Ramos (cell line): ENCODE measurements around the gene TGFBR3L.

ENCODE experiments used
- in situ Hi-C: fragments of 300-500 bp; cut with MboI; formaldehyde crosslinking; loops from one replicate; pipeline ENCODE4 v1.14.3; 2022; ENCODE audit warnings: low sequenced_read_pairs; ENCODE audit not compliant: unreplicated experiment

TGFBR3L gene

DNA sequence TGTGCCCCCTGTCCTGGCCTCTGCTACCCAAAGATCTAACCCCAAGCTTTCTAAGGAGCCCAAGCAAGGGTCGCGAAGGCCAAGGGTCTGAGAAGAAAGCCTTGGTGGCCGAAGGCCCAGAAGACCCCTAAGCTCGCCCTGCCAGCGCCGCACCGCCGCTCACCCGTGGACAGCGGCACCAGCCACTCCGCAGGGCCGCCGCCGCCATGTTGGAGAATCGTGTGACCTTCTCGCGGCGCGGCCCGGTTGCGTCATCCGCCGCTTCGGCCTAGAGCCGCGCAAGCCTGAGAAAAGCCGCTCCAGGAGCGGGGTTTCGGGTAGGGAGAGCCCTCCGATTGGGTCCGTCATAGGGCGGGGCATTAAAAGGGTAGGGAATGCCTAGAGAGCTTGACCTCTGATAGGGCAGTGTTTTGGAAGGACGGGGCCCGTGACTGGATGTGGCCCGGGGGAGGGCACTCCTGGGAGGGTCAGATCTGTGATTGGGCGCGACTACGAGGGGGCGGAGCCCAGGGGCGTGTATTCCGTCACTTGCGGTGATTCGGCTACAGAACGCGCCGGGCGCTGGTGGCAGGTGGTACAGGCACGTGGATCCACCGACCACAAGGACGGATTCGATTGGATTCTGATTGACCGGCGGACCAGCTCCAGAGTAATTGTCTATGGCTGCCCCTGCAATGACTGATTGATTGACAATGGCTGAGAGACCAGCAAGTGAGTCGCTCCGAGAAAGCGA, 29.0 kb downstream of the TGFBR3L start, which contains the start of gene TIMM44:
Gene TIMM44, minus strand, starts transcription at position 223 of the 733 bp plus-strand sequence. Its CDS starts 15 bp downstream, at position 208.
- in situ Hi-C loops, result no loop called here

DNA sequence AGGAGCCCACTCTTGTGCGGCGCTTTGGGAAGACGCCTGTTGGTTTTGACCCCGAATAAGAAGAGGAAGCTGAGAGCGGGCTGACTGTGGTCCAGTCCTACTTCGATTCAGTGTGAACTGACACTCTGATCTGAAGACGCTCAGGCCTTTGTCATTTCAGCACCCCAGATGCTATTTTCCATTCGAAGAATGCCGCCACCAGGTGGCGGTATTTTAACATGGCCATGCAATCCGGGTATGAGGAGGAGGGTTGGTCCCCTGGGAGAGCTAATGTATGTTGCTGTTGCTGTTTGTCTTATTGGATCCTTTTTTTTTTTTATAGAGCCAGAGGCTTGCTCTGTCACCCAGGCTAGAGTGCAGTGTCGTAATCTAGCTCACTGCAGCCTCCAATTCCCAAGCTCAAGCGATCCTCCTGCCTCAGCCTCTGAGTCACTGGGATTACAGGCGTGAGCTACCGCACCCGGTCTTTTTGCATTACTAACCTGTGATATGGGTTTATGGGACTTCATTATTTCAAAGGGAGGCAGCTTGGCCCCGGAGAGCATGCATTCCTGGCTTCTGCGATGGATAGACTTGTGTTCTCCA, 29.6 kb downstream of the TGFBR3L start:
- in situ Hi-C loops, result no loop called here

DNA sequence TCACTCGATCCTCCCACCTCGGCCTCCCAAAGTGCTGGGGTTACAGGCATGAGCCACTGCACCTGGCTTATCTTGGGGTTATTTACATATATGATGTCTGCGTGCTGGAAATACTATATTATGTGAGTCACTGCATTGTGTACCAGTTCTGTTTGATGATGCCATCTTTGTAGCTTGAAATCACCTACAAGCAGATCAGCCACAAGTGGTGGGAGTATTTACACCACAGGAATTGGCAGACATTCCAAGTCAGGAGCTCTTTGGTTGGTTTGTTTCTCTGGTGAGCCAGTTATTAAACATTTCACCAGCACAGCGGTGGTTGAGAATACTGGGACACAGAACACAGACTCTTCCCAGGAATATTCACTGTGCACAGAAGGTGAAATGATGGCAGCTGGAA, 33.3 kb downstream of the TGFBR3L start:
- in situ Hi-C loops, result no loop called here

DNA sequence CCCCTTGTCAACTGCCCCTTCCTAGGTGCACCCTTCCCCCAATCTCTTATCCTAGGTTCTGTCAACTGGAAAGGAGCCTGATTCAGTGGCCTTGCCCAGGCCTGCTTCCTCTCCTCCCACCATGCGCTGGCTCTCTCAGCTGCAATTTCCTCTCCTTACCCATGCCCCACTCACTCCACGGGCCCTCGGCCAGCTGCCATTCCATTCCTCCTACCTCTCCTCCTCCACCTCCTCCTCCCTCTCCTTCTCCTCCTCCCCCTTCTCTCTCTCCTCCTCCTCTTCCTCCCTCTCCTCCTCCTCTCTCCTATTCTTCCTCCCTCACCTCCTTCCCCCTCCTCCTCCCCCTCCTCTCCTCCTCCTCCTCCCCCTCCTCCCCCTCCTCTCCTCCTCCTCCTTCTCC, 38.4 kb downstream of the TGFBR3L start:
- in situ Hi-C loops, result loop anchor here (25.0 kb wide), 1 partner anchor 309 kb away; no protein-coding TSS in a partner anchor

DNA sequence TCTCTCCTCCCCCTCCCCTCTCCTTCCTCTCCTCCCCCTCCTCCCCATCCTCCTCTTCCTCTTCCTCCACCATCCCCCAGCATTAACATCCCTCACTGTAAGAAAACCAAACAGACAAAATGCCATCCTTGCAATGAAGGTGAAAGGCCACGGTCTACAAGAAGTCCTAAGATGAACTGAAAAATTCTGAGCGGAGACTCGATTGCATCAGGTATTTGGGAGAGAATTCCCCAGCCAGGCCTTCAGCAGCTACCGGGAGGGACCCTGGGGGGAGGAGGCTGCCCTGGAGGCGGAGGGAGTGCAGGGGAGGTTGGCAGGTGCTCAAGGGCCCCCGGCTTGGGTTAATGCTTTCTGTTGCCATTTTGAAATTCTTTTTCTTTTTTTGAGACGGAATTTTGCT, 38.9 kb downstream of the TGFBR3L start:
- in situ Hi-C loops, result loop anchor here (25.0 kb wide), 1 partner anchor 309 kb away; no protein-coding TSS in a partner anchor

DNA sequence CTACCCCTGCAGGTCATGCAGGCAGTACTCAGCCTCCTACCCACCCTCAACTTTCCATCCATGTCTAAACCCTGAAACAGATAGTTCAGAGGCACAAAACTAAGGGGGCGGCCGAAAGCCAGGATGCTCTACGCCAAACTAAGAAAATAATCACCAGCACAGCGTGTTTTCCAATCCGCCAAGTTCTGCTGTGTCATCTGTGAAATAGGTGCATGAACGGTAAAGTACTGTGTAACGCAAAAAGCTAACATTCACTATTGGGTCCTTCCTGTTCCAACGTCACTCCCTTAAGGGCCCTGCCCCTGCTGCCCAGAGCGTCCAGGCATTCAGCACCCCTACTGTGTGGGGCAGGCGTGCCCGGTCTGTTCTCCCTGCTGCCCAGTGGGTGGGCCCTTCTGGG, 41.1 kb downstream of the TGFBR3L start:
- in situ Hi-C loops, result loop anchor here (25.0 kb wide), 1 partner anchor 307 kb away; no protein-coding TSS in a partner anchor

DNA sequence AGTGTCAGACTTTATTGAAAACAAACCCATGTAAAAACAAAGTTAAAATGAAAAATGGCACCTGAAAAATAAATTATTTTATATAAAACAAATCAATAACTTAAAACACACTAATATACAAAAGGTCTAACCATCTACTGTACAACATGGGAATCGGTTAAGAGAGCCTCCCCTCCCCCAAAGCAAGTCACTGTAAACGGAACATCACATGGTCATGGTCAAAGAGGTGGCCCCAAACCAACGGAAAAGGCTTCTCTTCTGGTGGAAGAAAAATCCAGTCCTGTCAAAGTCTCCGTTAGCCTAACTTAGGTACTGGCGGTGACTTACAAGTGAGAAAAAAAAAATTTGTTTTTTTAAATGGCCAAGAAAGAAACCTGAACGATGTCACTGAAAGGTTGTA, 44.6 kb downstream of the TGFBR3L start:
- in situ Hi-C loops, result loop anchor here (25.0 kb wide), 1 partner anchor 303 kb away; no protein-coding TSS in a partner anchor

DNA sequence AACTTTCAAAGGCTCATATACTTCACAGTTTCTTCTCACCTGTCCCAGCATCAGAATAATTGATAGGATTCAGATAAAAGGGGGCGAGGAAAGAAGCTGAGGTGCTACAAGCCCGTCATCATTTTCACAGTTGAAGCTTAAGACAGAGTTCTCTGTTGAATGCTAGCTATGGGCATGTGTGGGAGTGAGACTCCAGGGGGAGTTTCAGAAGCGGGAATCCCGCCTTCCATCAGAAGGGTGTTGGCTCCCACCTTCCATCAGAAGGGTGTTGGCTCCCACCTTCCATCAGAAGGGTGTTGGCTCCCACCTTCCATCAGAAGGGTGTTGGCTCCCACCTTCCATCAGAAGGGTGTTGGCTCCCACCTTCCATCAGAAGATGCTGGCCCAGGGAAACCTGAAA, 46.5 kb downstream of the TGFBR3L start:
- in situ Hi-C loops, result loop anchor here (25.0 kb wide), 1 partner anchor 301 kb away; no protein-coding TSS in a partner anchor

DNA sequence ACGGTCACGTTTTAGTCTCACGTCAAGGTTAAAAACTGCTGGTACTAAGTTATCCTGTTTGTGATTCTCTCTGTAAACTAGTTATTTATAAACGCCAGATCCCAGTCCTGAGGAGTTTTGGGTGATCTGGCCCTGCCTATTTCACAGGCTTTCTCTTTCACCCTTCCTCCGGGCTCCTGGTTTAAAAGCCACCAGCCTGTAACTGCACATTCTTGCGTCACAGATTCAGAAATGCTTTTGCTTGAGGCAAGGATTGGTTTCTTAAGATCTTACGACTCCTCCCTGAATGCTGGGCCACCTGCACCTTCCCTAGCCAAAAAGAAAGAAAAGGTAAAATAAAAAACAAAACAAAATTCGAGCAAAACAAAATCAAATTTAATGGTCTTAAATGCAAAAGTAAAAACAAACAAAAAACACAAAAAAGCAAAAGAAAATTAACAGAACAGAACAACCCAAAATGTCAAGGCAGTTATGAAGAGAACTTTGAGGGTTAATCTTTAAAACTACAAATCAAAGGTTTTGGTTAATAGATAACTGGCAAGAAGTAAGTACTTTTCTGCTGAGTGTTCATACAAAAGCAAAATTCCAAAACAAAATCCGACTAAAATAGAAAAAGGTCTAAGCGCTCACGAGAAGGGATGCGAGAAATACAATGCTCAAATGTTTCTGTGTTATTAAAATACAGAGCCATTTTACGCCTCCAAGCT, 47.4 kb downstream of the TGFBR3L start:
- in situ Hi-C loops, result loop anchor here (25.0 kb wide), 1 partner anchor 300 kb away; no protein-coding TSS in a partner anchor

DNA sequence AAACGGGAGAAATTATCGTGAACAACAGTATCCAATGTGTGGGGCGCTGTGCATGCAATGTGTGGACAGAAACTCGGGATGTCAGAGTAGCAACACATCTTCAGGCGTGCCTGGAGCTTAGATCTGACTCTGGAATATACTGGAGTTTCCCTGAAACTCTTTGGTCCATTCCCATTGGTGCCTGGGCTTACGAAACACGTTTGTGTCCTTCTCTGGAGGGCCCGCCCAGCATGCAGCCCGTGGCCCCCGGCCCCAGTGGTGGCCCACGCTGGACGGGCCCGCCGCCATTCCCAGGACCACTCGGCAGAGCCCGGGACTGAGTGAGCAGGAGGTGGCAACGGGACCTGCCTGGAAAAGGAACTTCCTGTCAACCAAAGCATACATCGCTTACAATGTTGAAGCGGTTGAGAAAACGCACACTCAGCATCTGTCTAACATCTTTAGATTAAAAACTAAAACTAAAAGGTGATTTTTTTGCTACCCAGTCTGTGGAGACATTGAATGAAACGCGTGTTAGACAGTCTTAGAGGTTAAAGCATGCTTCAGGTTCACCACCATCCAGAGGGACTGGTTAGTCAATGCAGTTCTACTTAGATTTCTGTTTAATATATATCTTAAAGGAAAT, 48.1 kb downstream of the TGFBR3L start:
- in situ Hi-C loops, result loop anchor here (25.0 kb wide), 1 partner anchor 300 kb away; no protein-coding TSS in a partner anchor

DNA sequence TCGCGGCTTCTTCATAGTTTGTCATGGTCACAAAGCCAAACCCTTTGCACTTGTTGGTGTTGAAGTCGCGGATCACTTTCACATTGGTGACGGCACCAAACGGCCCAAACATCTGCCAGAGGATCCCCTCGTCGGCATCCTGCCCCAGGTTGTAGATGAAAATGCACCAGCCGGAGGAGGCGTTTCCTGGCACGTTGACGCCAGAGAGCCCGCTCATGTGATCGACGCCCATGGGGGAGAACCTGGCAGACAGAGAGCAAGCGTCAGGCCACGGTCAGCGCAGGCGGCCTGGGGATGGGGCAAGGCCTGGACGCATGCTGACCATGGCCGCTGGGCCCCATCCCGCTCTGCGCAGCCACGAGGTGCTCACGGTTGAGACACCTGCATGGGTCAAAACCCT, 48.9 kb downstream of the TGFBR3L start:
- in situ Hi-C loops, result loop anchor here (25.0 kb wide), 1 partner anchor 299 kb away; no protein-coding TSS in a partner anchor

DNA sequence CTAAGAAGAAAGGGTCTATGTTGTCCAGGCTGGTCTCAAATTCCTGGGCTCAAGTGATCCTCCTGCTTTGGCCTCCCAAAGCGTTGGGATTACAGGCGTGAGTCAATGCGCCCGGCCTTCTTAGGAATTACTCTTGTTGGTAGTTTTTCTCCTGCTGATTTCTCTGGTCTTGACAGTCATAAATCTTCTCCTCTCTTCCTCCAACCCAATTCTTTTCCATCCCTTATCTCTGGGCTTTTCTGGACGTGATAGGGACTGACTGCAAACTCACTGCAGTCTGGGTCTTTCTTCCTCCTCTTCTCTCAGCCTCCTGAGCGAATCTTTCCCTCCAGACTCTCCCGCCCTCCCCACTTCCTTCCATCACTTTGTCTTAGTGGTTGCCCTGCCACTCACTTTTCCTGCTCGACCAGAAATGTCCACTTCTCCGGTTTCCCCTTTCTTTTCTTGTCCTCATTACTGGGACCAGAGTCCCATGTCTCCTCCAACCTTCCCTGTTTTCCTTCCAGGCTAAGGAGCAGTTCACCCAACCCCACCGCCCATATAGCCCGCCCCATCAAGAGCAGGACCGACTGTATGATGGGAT, 50.7 kb downstream of the TGFBR3L start:
- in situ Hi-C loops, result loop anchor here (25.0 kb wide), 1 partner anchor 297 kb away; no protein-coding TSS in a partner anchor

DNA sequence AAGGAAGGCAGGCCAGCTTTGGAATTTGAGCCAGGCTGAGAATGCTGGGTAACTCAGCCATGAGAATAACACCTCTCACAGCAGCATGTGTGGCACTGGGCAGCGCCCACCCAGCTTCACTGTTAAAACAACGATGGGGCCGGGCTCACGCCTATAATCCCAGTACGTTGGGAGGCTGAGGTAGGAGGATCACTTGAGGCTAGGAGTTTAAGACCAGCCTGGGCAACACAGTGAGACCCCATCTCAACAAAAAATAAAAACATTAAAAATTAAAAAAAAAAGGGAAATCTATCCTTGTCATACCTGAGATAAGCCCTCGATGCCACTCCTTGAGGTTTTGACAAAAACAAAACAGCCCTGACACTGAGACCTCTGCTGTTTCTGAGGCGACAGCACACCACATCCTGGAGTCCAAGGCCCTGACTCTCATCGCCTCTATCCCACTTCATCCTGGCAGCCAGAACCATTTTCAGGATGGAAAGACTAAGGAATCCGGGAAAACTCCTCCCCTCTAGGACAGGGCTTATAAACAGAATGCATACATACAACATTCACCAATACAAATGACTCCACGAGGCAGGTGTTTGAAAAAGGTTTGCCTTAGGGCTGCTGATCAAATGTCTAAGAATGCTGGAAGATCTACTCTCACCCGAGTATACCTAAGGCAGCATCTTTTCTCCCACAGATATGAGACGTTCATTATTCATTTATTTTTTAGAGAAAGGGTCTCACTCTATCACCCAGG, 51.5 kb downstream of the TGFBR3L start:
- in situ Hi-C loops, result loop anchor here (25.0 kb wide), 1 partner anchor 296 kb away; no protein-coding TSS in a partner anchor

DNA sequence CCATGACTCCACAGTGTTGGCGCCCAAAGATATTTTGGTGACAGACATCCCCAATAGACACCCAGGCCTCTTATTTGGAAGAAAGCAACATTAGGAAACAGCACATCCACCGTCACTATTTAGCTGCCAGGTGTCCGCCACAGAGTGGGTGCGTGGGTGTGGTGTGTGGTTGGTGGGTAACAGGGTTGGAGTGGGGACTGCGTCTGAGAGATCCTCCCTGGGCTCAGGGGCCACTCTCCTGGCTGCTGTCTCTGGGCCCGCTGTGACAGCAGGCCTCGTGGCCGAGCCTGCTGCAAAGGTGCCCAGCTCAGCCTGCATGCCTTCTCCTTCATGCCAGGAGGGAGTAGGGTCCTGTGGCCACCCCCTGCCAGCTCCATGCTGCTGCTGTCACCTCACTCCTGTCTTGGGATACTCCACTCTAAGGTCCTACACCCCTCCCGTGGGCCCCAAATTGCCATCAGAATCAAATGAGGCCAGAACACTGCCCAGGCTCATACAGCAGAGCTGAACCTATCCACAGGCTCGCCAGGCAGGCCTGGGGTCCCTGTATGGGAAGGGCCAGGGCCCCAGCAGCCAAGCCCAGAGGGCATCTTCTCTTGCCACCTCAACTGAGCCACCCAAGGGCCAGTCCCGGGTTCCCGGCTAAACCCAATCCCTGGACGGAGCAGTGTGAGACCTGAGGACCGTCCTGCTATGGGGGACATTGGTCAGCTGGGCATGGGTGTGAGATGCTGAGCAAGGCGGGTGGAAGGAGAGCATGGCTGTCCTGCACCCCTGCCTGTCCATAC, 53.6 kb downstream of the TGFBR3L start:
- in situ Hi-C loops, result loop anchor here (25.0 kb wide), 1 partner anchor 294 kb away; no protein-coding TSS in a partner anchor
